IPS-11a (cell line): ENCODE results near the gene GBA2.

ENCODE experiments used
- H3K4me3 ChIP-seq: one replicate; pipeline ENCODE4 v1.5.1; 2013; ENCODE audit warnings: low read depth, low read length, control low read depth

GBA2 gene

DNA sequence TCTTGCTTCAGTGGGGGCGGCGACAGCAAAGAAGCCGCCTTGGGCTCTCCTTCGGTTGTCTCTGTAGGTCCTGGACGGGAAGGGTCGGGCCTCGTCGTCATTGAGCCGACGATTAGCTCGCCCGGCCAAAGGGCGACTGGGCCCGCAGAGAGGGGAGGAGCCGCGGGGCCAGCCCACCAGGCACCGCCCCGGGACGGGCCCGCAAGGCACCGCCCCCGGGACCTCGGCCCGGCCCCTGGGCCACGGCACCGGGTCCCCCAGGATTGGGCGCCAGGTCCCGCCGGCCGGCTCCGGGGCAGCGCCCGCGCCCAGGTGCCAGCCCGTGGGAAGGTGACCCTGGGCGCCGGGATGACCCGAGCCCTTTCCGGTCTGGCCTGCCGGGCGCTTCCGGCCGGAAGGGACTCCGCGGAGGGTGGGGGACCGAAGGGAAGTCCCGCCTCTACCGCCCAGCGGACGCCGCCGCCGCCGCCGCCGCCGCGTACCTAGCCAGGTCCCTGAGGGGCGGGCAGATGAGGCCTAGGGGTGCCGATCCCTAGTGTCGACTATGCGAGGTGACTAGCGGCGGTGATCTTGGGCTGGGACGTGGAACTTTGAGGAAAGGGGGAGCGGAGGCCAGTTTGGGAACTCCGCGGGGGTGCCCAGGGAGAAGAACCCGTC, at the start of gene GBA2, which contains the start of gene RGP1:
GBA2 (minus strand) TSS at position 371 of the 657 bp plus-strand sequence. CDS start 524 bp downstream, outside the sequence.
RGP1 (plus strand) TSS at position 430 of the 657 bp plus-strand sequence. CDS start 469 bp downstream, outside the sequence.
- H3K4me3 ChIP-seq: peak within 1 kb of the TSS; percentile 83

DNA sequence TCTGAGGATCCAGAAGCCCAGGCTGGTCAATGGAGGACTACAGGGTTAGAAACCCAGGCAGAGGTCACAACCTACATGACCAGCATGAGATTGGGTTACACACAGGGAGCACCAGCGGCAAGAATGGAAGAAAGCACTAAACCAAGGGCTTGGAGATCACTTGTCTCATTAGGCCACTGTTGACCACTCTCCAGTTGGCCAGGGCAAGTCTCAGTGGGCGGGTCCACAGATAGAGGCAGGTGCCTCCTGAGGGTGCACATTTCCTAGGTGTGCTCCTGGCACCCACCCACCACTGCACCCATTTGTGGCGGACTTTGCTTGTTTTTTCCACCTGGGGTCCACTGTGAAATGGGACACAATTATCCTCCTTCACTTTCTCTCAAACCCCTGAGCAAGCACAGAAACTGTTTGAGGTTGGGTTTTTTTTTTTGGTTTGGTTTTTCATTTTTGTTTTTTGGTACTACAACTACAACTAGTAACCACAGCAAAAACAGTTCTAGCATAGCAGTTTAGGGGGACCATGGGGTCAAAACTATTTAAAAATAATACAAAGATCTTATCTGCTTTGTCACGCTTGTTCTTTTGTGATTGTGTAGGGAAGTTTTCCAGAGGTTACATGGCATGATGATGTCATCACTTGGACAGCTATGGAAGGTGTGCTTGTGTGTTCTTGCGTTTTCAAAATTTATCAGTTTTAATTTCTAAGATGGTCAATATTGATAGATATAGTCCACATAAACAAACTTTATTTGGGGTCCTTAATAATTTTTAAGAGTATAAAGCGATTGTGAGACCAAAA, 48.5 kb upstream of the GBA2 start:
- no peak overlapping the region for H3K4me3 ChIP-seq

DNA sequence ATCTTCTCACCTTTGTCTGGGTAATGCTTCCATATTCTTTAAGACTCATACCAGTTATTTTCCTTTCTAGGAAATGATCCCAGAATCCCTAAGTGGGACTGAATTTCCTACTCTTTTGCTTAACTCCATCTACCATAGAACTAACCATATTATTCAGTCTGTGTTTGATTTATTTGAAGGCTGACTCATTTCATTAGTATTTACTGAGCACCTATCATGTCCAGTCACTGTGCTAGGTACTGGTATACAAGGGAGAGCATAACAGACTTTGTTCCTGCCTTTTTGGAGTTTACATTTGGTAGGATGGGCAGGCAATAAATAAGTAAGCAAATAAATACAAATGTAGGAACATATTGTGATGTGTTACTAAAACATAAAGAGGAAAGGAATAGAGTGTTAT, 46.7 kb upstream of the GBA2 start:
- no peak overlapping the region for H3K4me3 ChIP-seq

DNA sequence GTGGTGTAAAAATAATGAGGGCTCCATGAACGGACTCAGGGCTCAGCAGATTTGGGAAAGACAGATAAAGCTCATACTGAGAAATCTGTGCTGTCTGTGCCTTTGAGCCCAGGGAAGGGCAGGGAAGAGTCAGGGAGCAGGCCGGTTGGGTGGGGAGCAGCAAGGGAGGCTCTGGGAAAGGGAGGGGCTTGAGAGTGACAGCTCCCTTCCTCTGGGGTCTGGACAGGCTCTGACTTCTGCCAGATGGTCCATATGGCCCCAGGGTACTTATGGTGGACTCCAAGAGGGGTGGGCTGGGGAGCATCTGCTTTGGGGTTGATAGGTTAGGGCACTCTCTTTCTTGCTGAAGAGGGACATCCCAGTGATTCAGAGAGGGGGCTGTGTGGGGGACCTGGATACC, 44.4 kb upstream of the GBA2 start:
- no peak overlapping the region for H3K4me3 ChIP-seq

DNA sequence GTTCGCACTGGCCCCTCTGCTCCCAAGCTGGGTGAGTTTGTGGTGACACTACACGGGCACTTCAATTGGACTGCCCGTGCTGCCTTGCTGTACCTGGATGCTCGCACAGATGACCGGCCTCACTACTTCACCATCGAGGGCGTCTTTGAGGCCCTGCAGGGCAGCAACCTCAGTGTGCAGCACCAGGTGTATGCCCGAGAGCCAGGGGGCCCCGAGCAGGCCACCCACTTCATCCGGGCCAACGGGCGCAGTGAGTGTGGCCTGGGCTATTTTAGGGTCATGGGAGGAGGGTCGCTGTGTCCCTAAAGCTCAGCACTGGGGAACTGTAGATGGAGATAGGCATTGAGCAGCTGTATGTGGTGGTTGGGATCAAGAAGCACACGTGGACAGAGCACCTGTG, 43.8 kb upstream of the GBA2 start:
- no peak overlapping the region for H3K4me3 ChIP-seq

DNA sequence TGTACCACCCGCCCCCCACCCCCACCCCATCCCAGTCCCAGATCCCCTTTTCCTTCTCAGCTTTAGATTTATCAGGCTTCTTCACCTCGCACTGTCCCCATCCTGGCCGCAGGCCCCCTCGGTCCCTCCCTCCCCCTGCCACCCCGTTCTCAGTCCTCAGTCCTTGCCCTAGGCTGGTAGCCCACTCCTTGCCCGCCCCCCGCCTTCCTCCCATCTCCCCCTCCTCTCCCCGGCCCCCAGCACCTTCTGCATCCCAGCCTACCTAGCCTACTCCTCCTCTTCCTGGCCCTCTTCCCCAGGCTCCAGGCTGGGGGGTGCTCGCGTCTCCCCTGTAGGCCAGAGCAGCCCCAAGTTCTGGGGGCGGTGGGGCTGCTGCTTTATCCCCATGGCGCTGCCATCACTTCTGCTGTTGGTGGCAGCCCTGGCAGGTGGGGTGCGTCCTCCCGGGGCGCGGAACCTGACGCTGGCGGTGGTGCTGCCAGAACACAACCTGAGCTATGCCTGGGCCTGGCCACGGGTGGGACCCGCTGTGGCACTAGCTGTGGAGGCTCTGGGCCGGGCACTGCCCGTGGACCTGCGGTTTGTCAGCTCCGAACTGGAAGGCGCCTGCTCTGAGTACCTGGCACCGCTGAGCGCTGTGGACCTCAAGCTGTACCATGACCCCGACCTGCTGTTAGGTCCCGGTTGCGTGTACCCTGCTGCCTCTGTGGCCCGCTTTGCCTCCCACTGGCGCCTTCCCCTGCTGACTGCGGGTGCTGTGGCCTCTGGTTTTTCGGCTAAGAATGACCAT, 43.2 kb upstream of the GBA2 start:
- no peak overlapping the region for H3K4me3 ChIP-seq

DNA sequence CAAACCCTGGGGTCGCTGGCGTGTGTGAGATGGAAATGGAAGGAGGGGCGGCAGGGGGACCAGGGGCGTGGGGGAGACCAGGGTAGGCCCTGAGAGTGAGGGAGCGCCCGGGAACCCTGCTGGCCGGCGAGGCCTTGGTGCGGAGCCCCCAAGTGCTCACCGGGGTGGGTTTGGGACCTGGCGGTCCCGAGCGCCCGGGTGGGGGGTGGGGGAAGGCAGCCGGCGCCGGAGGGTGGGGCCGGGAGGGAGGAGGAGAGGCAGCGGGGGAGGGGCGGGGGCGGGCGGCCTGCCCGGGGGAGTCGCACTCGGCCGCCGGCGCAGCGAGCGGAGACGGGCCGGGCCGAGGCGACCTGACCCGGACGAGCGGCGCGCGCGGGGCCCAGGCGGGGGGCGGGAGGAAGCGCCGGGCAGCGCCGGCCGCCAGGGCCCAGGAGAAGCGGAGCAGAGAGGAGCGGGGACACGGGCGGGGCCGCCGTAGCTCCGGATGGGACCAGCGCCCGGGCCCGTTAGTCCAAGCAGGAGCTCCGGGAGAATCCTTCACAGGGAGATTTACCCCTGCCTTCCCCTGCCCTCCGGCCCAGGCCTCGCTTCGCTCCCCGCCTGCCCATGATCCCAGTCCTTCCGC, 42.4 kb upstream of the GBA2 start, which contains the start of gene NPR2:
NPR2 (plus strand) TSS at position 295 of the 625 bp plus-strand sequence. CDS start 818 bp downstream, outside the sequence.
- peak within 1 kb of the TSS; percentile 50 for H3K4me3 ChIP-seq

DNA sequence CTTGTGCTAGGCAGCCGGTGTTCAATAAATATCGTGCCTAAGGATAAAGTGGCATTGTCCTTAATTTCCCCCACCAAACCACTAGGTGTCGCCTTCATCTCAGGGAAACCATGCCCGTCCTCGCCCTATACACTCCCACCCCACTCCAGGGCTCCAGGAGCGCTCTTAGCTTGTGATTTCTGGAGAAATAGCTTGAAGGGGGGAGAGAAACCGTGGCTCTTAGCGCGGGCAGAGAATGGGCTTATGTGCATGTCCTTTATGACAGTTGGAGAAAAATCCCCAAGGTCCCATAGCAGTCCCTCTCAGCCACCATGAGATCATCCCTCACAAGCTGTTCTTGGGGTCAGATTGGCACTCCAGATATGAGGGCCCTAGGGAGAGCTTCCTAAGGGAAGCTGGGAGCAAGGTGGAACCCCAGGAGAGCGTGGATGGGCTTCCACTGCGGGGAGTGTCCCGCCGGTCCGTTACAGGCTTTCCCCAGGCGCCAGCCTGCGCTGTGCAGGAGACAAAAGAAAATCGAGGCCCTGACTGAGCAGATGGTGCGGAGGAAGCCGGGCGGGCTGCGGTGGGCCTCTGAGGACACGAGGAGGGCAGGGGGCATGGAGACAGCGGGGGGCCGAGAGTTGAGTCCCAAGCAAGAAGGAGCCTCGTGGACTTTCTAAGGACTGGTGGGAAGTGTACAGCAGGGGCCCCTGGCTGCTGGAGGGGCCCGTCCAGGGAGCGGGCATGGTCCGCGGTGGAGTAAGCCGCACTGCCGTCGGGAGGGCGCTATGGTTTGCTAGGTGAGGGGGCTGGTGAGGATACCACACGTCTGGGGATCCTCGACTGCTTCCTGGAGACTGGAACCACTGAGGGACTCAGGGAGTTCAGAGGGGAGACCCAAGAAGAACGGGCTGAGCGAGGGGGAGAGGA, 41.6 kb upstream of the GBA2 start:
- peak overlapping the region; percentile 24 for H3K4me3 ChIP-seq

DNA sequence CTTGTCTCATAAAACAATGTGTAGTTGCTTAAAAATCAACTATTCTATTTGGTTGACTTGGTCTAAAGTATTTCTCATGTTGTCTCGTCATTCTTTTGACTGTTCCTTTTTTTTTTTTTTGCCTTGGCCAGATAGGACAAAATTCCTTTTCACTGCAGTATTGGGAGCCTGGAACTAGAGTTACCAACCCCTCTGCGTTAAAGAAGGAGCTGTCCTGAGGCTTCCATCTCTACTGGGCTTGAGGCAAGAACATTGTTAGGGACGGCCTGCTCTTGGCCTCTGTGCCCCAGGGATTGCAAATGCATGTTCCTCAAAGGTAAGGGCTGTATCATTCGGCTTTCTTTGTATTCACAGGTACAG, 41.0 kb upstream of the GBA2 start:
- H3K4me3 ChIP-seq: no peak overlapping the region

DNA sequence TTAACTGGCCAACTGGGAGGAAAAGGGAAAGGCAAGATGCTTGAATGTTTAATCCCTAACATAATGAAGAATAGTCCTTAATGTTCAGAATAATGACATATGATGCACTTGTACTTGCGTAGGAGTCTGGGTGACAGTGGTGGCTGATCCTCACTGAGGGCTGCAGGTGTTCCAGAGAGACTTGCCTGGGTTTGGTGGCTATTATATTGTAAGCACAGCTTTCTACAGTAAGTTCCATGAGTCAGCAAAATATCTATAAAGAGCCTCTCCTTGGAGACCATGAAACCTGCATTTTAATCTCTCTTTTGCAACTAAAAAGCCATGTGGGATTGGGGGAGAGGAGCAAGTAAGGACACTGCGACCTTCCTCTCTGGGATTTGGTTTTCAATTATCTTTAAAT, 40.5 kb upstream of the GBA2 start:
- H3K4me3 ChIP-seq: no peak overlapping the region

DNA sequence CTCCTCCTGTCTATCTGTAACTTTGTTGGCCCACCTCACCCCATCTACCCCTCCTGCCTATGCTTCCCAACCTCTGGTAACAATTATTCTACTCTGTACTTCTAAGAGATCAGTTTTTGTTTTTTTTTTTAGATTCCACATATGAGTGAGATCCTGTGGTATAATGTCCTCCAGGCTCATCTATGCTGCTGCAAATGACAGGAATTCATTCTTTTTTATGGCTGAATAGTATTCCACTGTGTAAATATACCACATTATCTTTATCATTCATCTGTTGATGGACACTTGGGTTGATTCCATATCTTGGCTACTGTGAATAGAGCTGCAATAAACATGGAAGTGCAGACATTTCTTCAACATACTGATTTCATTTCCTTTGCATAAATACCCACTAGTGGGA, 34.4 kb upstream of the GBA2 start:
- H3K4me3 ChIP-seq: no peak overlapping the region

DNA sequence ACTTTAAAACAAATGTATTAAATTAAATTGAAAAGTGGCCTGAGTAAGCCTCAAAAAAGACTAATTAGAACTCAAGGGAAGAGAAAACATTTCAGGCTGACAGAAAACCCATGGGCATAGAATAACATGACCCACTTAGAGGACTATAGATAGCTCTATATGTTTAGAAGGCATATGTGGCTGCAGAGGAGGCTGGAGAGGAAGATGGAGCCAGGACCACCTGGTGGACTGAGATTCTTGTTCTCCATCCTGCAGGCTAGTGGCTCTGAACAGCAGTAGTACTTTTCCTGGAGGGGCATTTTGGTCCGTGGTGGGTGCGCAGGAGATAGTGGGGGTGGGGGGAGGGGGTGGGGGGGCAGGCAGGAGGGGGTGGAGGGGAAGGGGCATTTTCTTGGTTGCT, 32.0 kb upstream of the GBA2 start:
- H3K4me3 ChIP-seq: no peak overlapping the region

DNA sequence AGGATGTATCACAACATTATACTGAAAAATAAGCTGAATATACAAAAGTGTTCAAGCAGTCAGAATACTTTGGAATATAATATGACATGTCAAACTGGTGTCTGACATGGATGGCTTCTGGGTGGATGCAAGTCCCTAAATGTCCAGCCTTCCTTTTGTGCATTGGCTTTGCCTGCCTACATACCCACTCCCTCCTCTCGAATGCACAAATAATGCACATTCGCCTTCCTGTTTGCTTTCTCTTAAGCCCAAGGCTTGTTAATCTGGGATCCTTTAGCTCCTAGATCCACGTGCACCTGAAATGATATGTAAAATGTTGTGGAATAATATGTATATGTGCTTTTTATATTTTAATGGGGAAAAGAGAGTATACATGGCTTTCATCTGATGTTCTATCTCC, 29.5 kb upstream of the GBA2 start:
- no peak overlapping the region for H3K4me3 ChIP-seq

DNA sequence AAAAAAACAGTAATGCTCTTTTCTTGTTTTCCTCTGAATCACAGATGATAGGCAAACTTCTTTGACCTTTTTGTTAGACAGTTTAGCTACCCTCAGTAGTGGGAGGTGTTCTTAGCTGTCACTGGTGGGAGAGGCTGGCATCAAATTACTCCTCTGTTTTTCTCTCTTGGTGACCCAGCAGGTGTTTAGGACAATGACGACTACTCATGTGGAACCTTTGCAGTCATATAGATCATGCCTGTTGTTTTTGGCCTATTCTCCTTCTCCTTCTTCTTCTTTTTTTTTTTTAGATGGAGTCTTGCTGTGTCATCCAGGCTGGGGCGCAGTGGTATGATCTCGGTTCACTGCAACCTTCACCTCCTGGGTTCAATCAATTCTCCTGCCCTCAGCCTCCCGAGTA, 27.0 kb upstream of the GBA2 start:
- H3K4me3 ChIP-seq: no peak overlapping the region

DNA sequence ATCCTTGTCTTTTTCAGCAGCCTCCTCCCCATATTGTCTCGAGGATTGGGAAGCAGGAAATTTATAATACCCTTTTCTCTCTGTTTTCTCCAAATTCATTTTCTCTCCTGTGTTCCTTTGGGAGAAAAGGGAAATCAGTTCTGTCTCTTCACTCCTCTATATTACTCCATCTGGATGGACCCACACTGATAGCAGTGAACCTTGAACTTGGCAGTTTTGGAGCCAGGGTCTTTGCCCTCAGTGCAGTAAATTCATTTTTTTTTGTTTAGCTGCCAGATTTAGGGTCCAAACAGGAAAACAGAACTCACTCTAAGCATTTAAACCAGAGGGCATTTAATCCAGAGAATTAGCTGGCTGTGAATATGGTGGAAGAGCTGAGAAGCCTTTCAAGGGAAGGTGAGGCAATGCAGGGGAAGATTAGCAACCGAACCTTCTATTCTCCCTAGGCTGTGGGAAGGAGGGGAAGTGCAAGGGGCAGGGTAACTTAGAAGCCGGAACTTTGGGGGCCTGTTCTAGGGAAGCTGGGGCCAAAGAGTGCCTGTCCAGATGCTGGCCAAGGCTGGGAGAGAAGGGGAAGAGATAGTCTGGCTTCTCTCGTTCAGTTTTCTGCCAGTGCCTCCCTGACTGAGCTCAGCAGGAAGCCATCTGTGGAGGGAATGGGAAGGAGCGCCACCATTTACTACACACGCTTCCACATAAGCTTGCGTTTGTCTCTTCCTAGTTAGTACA, 26.0 kb upstream of the GBA2 start:
- H3K4me3 ChIP-seq: no peak overlapping the region

DNA sequence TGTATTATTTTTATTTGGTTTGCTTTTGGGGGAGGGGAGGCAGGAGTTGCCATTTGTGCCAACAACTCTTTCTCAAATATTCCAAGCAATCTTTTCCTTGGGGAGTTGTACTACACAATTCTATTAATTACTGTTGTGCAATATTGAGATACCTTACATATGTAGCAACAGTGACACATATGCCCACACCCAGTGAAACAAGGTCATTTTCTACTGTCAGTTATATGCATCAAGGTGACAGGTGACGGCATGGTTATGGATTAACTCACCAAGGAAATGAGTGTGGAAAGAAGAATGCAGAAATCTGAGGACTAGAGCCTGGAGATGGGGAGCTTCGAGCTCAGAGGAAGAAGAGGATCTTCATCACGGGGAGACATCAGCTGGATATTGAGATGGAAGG, 22.9 kb upstream of the GBA2 start:
- H3K4me3 ChIP-seq: no peak overlapping the region

DNA sequence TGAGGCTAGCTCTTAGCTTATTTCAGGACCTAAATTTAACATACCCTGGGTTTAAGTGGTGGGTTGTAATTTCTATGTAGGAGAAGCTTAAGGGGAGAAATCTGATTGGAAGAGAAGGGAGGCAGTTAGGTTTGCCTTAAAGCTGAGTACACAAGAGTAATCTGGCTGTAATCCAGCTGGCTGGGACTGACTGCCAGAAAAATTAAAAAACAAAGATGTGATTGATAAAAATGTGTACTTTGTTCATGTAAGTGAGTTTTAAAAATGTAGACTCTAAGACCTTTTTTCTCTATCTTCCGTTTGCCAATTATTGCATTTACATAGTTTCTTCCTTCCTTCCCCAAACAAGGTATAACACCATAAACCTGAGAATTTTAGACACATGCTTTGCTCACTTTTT, 22.5 kb upstream of the GBA2 start:
- no peak overlapping the region for H3K4me3 ChIP-seq

DNA sequence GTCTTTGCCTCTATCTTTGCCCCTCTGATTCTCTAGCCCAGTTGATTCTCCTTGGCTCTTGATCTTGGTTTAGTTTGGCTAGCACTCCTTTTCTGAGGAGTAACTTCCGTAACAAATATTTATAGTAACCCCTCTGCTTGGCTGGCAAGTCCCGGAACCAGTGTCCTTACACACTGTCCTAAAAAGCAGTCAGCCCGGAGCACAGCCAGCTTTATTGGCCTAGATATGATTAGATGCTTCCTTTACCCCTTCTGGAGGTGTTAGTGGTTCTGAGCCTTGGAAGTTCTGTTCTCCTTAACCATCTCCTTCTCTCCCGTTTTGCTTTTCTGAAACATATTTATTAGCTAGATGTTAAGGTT, 22.0 kb upstream of the GBA2 start:
- no peak overlapping the region for H3K4me3 ChIP-seq

DNA sequence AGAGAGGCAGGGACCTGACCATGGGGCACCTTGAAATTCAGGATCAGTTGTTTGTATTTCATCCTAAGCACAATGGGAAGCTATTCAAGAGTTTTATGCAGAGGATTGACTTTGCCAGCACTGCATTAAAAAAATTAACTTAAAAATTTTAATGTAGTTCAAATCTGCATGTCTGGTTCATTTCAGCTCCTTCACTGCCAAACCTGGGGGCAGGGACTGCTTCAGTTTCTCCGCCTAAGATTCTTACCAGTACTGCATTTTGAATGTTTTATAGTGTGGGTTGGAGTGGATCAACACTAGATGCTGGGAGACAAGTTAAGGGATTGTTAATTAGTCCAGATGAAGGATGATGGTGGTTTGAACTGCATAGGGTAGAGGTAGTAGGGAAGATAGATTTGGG, 20.7 kb upstream of the GBA2 start:
- no peak overlapping the region for H3K4me3 ChIP-seq

DNA sequence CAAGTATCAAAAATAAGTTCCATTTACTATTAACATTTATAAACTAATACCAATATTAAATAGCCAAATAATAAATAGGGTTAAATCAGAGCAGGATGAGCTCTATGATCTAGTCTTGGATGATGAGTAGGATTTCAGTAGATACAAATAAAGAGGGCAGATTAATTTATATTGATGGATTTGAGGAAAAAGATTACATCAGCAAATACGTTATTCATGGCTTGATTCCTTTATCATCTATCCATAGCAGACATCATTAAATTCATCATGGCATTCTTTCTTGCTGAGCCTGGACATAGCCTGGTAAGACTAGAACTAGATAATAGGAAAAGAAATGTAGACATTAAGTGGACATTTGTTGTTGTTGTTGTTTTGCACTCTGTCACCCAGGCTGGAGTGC, 18.4 kb upstream of the GBA2 start:
- no peak overlapping the region for H3K4me3 ChIP-seq
